GM12878 (cell line): ENCODE results near the gene CTNNA2. TPM values are rescaled to one million over a fixed set of nuclear protein-coding genes. Genes with fewer than 3 reads are reported as not detected.

Experiments used
- ATAC-seq: fragments of 200-7000 bp; cut with Tn5 transposase; 3 replicates; pipeline ENCODE4 v1.9.1; 2020; ENCODE audit warnings: mild to moderate bottlenecking, moderate library complexity
- BruUV-seq: library from RNA; stranded (reverse); fragments of 400-500 nt; replicated peaks from 2 replicates; lab custom pipeline; 2021; lab: Mats Ljungman, UMichigan
- CTCF ChIA-PET: fragments of 300-600 bp; sonication (Branson Sonifier 250); formaldehyde crosslinking; extraction: SDS; loops from one replicate; lab custom pipeline; 2021; ENCODE audit warnings: inconsistent platforms; lab: Yijun Ruan, JAX
- POLR2A ChIA-PET: fragments of 350-600 bp; formaldehyde crosslinking; extraction: SDS; loops from one replicate; lab custom pipeline; 2021; ENCODE audit warnings: inconsistent platforms; lab: Charles Lee
- RAD21 ChIA-PET: fragments of 300-600 bp; sonication (Branson Sonifier 250); formaldehyde crosslinking; loops from one replicate; lab custom pipeline; 2023; ENCODE audit warnings: antibody characterized with exemption; ENCODE audit not compliant: unreplicated experiment; lab: Charles Lee
- SMC1A ChIA-PET: fragments of 300-600 bp; sonication (Branson Sonifier 250); formaldehyde crosslinking; loops from one replicate; lab custom pipeline; 2023; ENCODE audit not compliant: unreplicated experiment, uncharacterized antibody; lab: Charles Lee
- DNase-seq: peaks from one replicate; pipeline ENCODE4 v3.0.0-alpha.2; 2011; ENCODE audit warnings: low read depth, low spot score
- FAIRE-seq: peaks from 3 replicates; lab custom pipeline; 2011; peaks lifted over from hg19 to GRCh38; lab: Jason Lieb, UNC
- H2AFZ ChIP-seq: 2 replicates; pipeline ENCODE4 v1.6.0; 2011; ENCODE audit warnings: low read depth, low read length, control low read depth; ENCODE audit not compliant: control insufficient read depth
- H3K27ac ChIP-seq: 2 replicates; pipeline ENCODE4 v1.5.1; 2011; ENCODE audit warnings: control low read depth; ENCODE audit not compliant: control insufficient read depth, insufficient read depth
- H3K27me3 ChIP-seq, 2 experiments: replicated peaks in 1 of 2; 2 replicates each; pipeline versions ENCODE4 v1.6.0 to v1.6.1; 2011; ENCODE audit warnings: low read length in 1 of 2; ENCODE audit not compliant: control insufficient read depth in 2 of 2, insufficient read depth in 2 of 2
- H3K36me3 ChIP-seq, 2 experiments: 2 replicates each; pipeline ENCODE4 v1.5.1; 2011; ENCODE audit warnings: low read length in 1 of 2; ENCODE audit not compliant: control insufficient read depth in 2 of 2, insufficient read depth in 2 of 2
- H3K4me1 ChIP-seq: 2 replicates; pipeline ENCODE4 v1.6.1; 2011; ENCODE audit warnings: mild to moderate bottlenecking, low read length, moderate library complexity, mixed read lengths; ENCODE audit not compliant: control insufficient read depth, insufficient read depth
- H3K4me2 ChIP-seq: 2 replicates; pipeline ENCODE4 v1.6.0; 2011; ENCODE audit warnings: control low read depth; ENCODE audit not compliant: control insufficient read depth, insufficient read depth
- H3K4me3 ChIP-seq: fragments of 200-600 bp; sonication (generic); 2 replicates; pipeline ENCODE4 v1.5.1; 2016
- H3K79me2 ChIP-seq: 2 replicates; pipeline ENCODE4 v1.6.0; 2011; ENCODE audit warnings: low read length; ENCODE audit not compliant: control insufficient read depth, insufficient read depth
- H3K9ac ChIP-seq: 2 replicates; pipeline ENCODE4 v1.8.0; 2011; ENCODE audit warnings: low read length, control low read depth, mixed read lengths; ENCODE audit not compliant: control insufficient read depth, insufficient read depth
- H3K9me3 ChIP-seq: replicated peaks from 3 replicates; pipeline ENCODE4 v1.5.1; 2011; ENCODE audit warnings: mild to moderate bottlenecking, low read length; ENCODE audit not compliant: control insufficient read depth, insufficient read depth
- H4K20me1 ChIP-seq: 2 replicates; pipeline ENCODE4 v1.6.0; 2011; ENCODE audit not compliant: control insufficient read depth, insufficient read depth
- BHLHE40 ChIP-seq, 2 experiments: fragments of 450-650 bp in 1 of 2; IDR thresholded peaks; 2 replicates each; pipeline ENCODE4 v1.6.1; 2011 to 2017; ENCODE audit warnings: low read depth in 2 of 2, borderline replicate concordance in 1 of 2, improper control_type of control experiment in 1 of 2, low read length in 1 of 2, mild to moderate bottlenecking in 1 of 2
- CHD2 ChIP-seq: IDR thresholded peaks from 2 replicates; pipeline ENCODE4 v1.6.1; 2011; ENCODE audit warnings: low read depth, low read length, improper control_type of control experiment, borderline replicate concordance
- CREM ChIP-seq: IDR thresholded peaks from 2 replicates; pipeline ENCODE4 v1.6.1; 2014; ENCODE audit warnings: antibody characterized with exemption, low read depth
- EZH2 ChIP-seq: IDR thresholded peaks from 2 replicates; pipeline ENCODE4 v1.6.1; 2012; ENCODE audit warnings: low read depth, mild to moderate bottlenecking, control low read depth, inconsistent platforms, low read length, borderline replicate concordance; ENCODE audit not compliant: control insufficient read depth
- JUNB ChIP-seq: IDR thresholded peaks from 2 replicates; pipeline ENCODE4 v1.6.1; 2016; ENCODE audit warnings: antibody characterized with exemption, mild to moderate bottlenecking
- LARP7 ChIP-seq: fragments of 450-650 bp; IDR thresholded peaks from 2 replicates; pipeline ENCODE4 v1.6.1; 2017; ENCODE audit warnings: mild to moderate bottlenecking
- PML ChIP-seq: IDR thresholded peaks from 2 replicates; pipeline ENCODE4 v1.6.1; 2012; ENCODE audit warnings: low read length, inconsistent platforms
- PRDM15 ChIP-seq: fragments of 450-650 bp; formaldehyde crosslinking; IDR thresholded peaks from 2 replicates; pipeline ENCODE4 v1.4.0; 2020; ENCODE audit warnings: mild to moderate bottlenecking, moderate library complexity
- RFX5 ChIP-seq: IDR thresholded peaks from 2 replicates; pipeline ENCODE4 v1.6.1; 2011; ENCODE audit warnings: low read depth, low read length, improper control_type of control experiment
- ZBTB33 ChIP-seq: fragments of 450-650 bp; IDR thresholded peaks from 2 replicates; pipeline ENCODE4 v1.6.1; 2017; ENCODE audit warnings: mild to moderate bottlenecking
- ZNF687 ChIP-seq: fragments of 450-650 bp; IDR thresholded peaks from 2 replicates; pipeline ENCODE4 v1.6.1; 2017; ENCODE audit warnings: mild to moderate bottlenecking, moderate library complexity
- WGBS: methylation state at CpG from one replicate; pipeline ENCODE4 v1.1.6; 2016; ENCODE audit warnings: low lambda C conversion rate; ENCODE audit not compliant: insufficient replicate concordance, insufficient coverage; ENCODE audit errors: missing lambda C conversion rate; 5-methylcytosine and 5-hydroxymethylcytosine counted together
- in situ Hi-C: fragments of 300-500 bp; cut with MboI; formaldehyde crosslinking; loops from 9 replicates; pipeline ENCODE4 v1.14.3; 2018; ENCODE audit warnings: mixed read lengths
- intact Hi-C: fragments of 100-400 bp; cut with micrococcal nuclease; formaldehyde crosslinking; loops from one replicate; pipeline ENCODE4 v1.14.2; 2022; ENCODE audit not compliant: unreplicated experiment
- polyA plus RNA-seq, 11 experiments: library from polyadenylated mRNA; depleted of rRNA in 4 of 11; unstranded in 6 of 11; stranded (reverse) in 5 of 11; fragments of >200 nt; fragmentation: Nextera tagmentation in 4 of 11; fragmentation: Illumina TruSeq in 1 of 11; extraction: Ambion mirVana in 4 of 11; extraction: Trizol in 1 of 11; gene quantifications; 1 replicate in 1 of 11; 2 replicates in 10 of 11; pipeline versions ENCODE4 v1.2.1 to v1.2.3, GENCODE V29; 2011 to 2016; ENCODE audit warnings: inconsistent platforms in 2 of 11, missing spikeins in 2 of 11, low read depth in 1 of 11
- total RNA-seq, 4 experiments: library from RNA; depleted of rRNA in 3 of 4; stranded (reverse); fragments of >200 nt in 3 of 4; fragmentation: Illumina TruSeq in 1 of 4; extraction: Trizol in 1 of 4; gene quantifications; 2 replicates each; pipeline versions ENCODE4 v1.2.1 to v1.2.3, GENCODE V29; 2013 to 2021

Gene CTNNA2
- total and polyA plus RNA-seq, 10 of the 15 experiments (the other 5 are each of a cell fraction or from before 2014, with no cell fraction given), result 2.4 to 36.2 (median 6.6) TPM

- TF ChIP-seq ZBTB33 (no peak), JUNB (no peak)
- TF ChIP-seq, all 136 proteins: peak for 0
These were observed 555.3 kb downstream of the CTNNA2 start (continued) for GRCh38 chr2:80068038-80068731.

- no peaks in the 10 kb centered on the region for H4K20me1 ChIP-seq
- WGBS, result 19% methylated on average over 4 of the region's 4 CpGs
- FAIRE-seq (no peak), DNase-seq (no peak), ATAC-seq (no peak)
- H3K9ac ChIP-seq, result no peak overlapping the region
- no peaks in the 10 kb centered on the region for H3K79me2 ChIP-seq
- POLR2A ChIA-PET, result no interaction called here
- RAD21 ChIA-PET, result no interaction called here
- intact Hi-C loops (loop anchor here (10.0 kb wide), 1 partner anchor 164 kb away; no protein-coding TSS in a partner anchor), in situ Hi-C loops (no loop called here)
- CTCF ChIA-PET, result no interaction called here
- BruUV-seq, result no TSS peak
- no peak overlapping the region for H3K27ac ChIP-seq
- no peaks in the 10 kb centered on the region for H3K9me3 ChIP-seq
- H3K27me3 ChIP-seq, result no peaks in the 10 kb centered on the region
- no peaks in the 10 kb centered on the region for H3K4me1 ChIP-seq
- H3K4me3 ChIP-seq, result no peak overlapping the region
- H2AFZ ChIP-seq, result no peak overlapping the region
- H3K4me2 ChIP-seq, result no peak overlapping the region
- TF ChIP-seq LARP7 (no peak), BHLHE40 (IDR thresholded peaks at IDR 0.05; ENCODE audit: borderline replicate concordance in 1 of 2, low read depth in 2 of 2, low read length in 1 of 2) (no peak), PRDM15 (CRISPR knock-in tag) (no peak), PML (no peak), CHD2 (no peak), ZNF687 (no peak), EZH2 (no peak), RFX5 (no peak), CREM (no peak)
- SMC1A ChIA-PET, result no interaction called here
- H3K36me3 ChIP-seq, result no peaks in the 10 kb centered on the region
These were observed 557.7 kb downstream of the CTNNA2 start for GRCh38 chr2:80070587-80070986.
